ENCODE data around the gene KRT23.

Gene KRT23

GRCh38 chr17:40912486-40913210 is 24.8 kb downstream of the KRT23 start:
- in situ Hi-C loops (cut with MboI; ENCODE audit: low sequenced_read_pairs, unreplicated experiment) = loop anchor here (25.0 kb wide), 2 partner anchors 400 to 750 kb away; partner anchors contain the start of genes KRTAP16-1, KRTAP17-1 and KRTAP29-1
- TF ChIP-seq CTCF (IDR thresholded peaks at IDR 0.05; ENCODE audit: borderline replicate concordance, control extremely low read depth, extremely low read depth, insufficient read depth, missing control alignments) = no peak
- DNase-seq (ENCODE audit: low spot score) = no peak

- in situ Hi-C loops (cut with MboI; ENCODE audit: low sequenced_read_pairs, unreplicated experiment) = loop anchor here (25.0 kb wide), 2 partner anchors 402 to 752 kb away; partner anchors contain the start of genes KRTAP16-1, KRTAP17-1 and KRTAP29-1
- no peak for TF ChIP-seq CTCF (IDR thresholded peaks at IDR 0.05; ENCODE audit: borderline replicate concordance, control extremely low read depth, extremely low read depth, insufficient read depth, missing control alignments)
- DNase-seq (ENCODE audit: low spot score) = no peak
These were observed 27.0 kb downstream of the KRT23 start for GRCh38 chr17:40910441-40910841.

GRCh38 chr17:40909755-40910154 is 27.7 kb downstream of the KRT23 start:
- DNase-seq (ENCODE audit: low spot score) = no peak
- in situ Hi-C loops (cut with MboI; ENCODE audit: low sequenced_read_pairs, unreplicated experiment) = loop anchor here (10.0 to 25.0 kb wide), 3 partner anchors 403 to 753 kb away; partner anchors contain the start of genes KRTAP16-1, KRTAP17-1 and KRTAP29-1
- no peak for TF ChIP-seq CTCF (IDR thresholded peaks at IDR 0.05; ENCODE audit: borderline replicate concordance, control extremely low read depth, extremely low read depth, insufficient read depth, missing control alignments)

- peak; percentile 66 for TF ChIP-seq CTCF (IDR thresholded peaks at IDR 0.05; ENCODE audit: borderline replicate concordance, control extremely low read depth, extremely low read depth, insufficient read depth, missing control alignments)
- DNase-seq (ENCODE audit: low spot score) = peak; percentile 65
- in situ Hi-C loops (cut with MboI; ENCODE audit: low sequenced_read_pairs, unreplicated experiment) = loop anchor here (10.0 to 25.0 kb wide), 3 partner anchors 403 to 753 kb away; partner anchors contain the start of genes KRTAP16-1, KRTAP17-1 and KRTAP29-1
These were observed 28.1 kb downstream of the KRT23 start for GRCh38 chr17:40909351-40909750.

GRCh38 chr17:40906613-40907012 is 30.8 kb downstream of the KRT23 start:
- no peak for TF ChIP-seq CTCF (IDR thresholded peaks at IDR 0.05; ENCODE audit: borderline replicate concordance, control extremely low read depth, extremely low read depth, insufficient read depth, missing control alignments)
- in situ Hi-C loops (cut with MboI; ENCODE audit: low sequenced_read_pairs, unreplicated experiment) = loop anchor here (10.0 to 25.0 kb wide), 3 partner anchors 406 to 756 kb away; partner anchors contain the start of genes KRTAP16-1, KRTAP17-1 and KRTAP29-1
- no peak for DNase-seq (ENCODE audit: low spot score)

- in situ Hi-C loops (cut with MboI; ENCODE audit: low sequenced_read_pairs, unreplicated experiment) = loop anchor here (10.0 to 25.0 kb wide), 3 partner anchors 407 to 757 kb away; partner anchors contain the start of genes KRTAP16-1, KRTAP17-1 and KRTAP29-1
- TF ChIP-seq CTCF (IDR thresholded peaks at IDR 0.05; ENCODE audit: borderline replicate concordance, control extremely low read depth, extremely low read depth, insufficient read depth, missing control alignments) = no peak
- DNase-seq (ENCODE audit: low spot score) = no peak
These were observed 32.1 kb downstream of the KRT23 start for GRCh38 chr17:40905370-40905769.

Measured in GM13976 (cell line).